WTC11 (cell line): ENCODE measurements around the gene DYNLT1. TPM values are rescaled to one million over a fixed set of nuclear protein-coding genes. Genes with fewer than 3 reads are reported as not detected.

Experiments used
- AFF4 ChIP-seq: sonication (generic); formaldehyde crosslinking; IDR thresholded peaks from 2 replicates; pipeline ENCODE4 v1.8.1; 2023; ENCODE audit warnings: mild to moderate bottlenecking, missing genetic modification reagents, borderline replicate concordance
- CDX4 ChIP-seq: fragments of 250-450 bp; sonication (Bioruptor Pico); IDR thresholded peaks from 2 replicates; pipeline ENCODE4 v1.9.0; 2021; ENCODE audit warnings: moderate library complexity, mild to moderate bottlenecking, inconsistent platforms, borderline replicate concordance
- CREB1 ChIP-seq: sonication (generic); formaldehyde crosslinking; IDR thresholded peaks from 2 replicates; pipeline ENCODE4 v1.8.0; 2023; ENCODE audit warnings: mild to moderate bottlenecking, missing genetic modification reagents
- E2F4 ChIP-seq: sonication (generic); formaldehyde crosslinking; IDR thresholded peaks from 2 replicates; pipeline ENCODE4 v1.8.1; 2022; ENCODE audit warnings: low read depth, mild to moderate bottlenecking, moderate library complexity, missing genetic modification reagents, borderline replicate concordance
- ERG ChIP-seq: fragments of 250-450 bp; sonication (Bioruptor Pico); IDR thresholded peaks from 2 replicates; pipeline ENCODE4 v1.8.0; 2021; ENCODE audit warnings: mild to moderate bottlenecking
- ESRRA ChIP-seq: sonication (generic); formaldehyde crosslinking; IDR thresholded peaks from 2 replicates; pipeline ENCODE4 v1.8.1; 2022; ENCODE audit warnings: mild to moderate bottlenecking, missing genetic modification reagents, borderline replicate concordance
- ETV6 ChIP-seq: sonication (generic); formaldehyde crosslinking; IDR thresholded peaks from 2 replicates; pipeline ENCODE4 v1.8.1; 2022; ENCODE audit warnings: mild to moderate bottlenecking, missing genetic modification reagents
- GTF2I ChIP-seq: fragments of 250-450 bp; sonication (Bioruptor Pico); conservative IDR thresholded peaks from 2 replicates; pipeline ENCODE4 v1.4.0; 2021; ENCODE audit warnings: mild to moderate bottlenecking
- HMGA2 ChIP-seq: fragments of 250-450 bp; sonication (Bioruptor Pico); IDR thresholded peaks from 2 replicates; pipeline ENCODE4 v1.4.0; 2021; ENCODE audit warnings: mild to moderate bottlenecking, moderate library complexity
- JUN ChIP-seq: sonication (generic); formaldehyde crosslinking; IDR thresholded peaks from 2 replicates; pipeline ENCODE4 v1.8.0; 2023; ENCODE audit warnings: mild to moderate bottlenecking, missing genetic modification reagents
- OVOL2 ChIP-seq: fragments of 250-450 bp; sonication (Bioruptor Pico); IDR thresholded peaks from 2 replicates; pipeline ENCODE4 v1.9.0; 2021; ENCODE audit warnings: mild to moderate bottlenecking, borderline replicate concordance
- RORB ChIP-seq: fragments of 250-450 bp; sonication (Bioruptor Pico); IDR thresholded peaks from 2 replicates; pipeline ENCODE4 v1.9.0; 2021; ENCODE audit warnings: mild to moderate bottlenecking
- TEAD4 ChIP-seq: sonication (generic); formaldehyde crosslinking; IDR thresholded peaks from 2 replicates; pipeline ENCODE4 v1.8.0; 2022; ENCODE audit warnings: mild to moderate bottlenecking, missing genetic modification reagents
- TP53 ChIP-seq: sonication (generic); formaldehyde crosslinking; IDR thresholded peaks from 2 replicates; pipeline ENCODE4 v1.8.1; 2023; ENCODE audit warnings: mild to moderate bottlenecking, missing genetic modification reagents
- ZNF121 ChIP-seq: sonication (generic); formaldehyde crosslinking; IDR thresholded peaks from 2 replicates; pipeline ENCODE4 v1.8.0; 2023; ENCODE audit warnings: missing genetic modification reagents
- ZNF232 ChIP-seq: sonication (generic); formaldehyde crosslinking; IDR thresholded peaks from 2 replicates; pipeline ENCODE4 v1.8.0; 2022; ENCODE audit warnings: mild to moderate bottlenecking, missing genetic modification reagents
- ZNF416 ChIP-seq: fragments of 250-450 bp; sonication (Bioruptor Pico); IDR thresholded peaks from 2 replicates; pipeline ENCODE4 v1.9.0; 2021; ENCODE audit warnings: mild to moderate bottlenecking, inconsistent platforms
- ZNF423 ChIP-seq: fragments of 250-450 bp; sonication (Bioruptor Pico); IDR thresholded peaks from 2 replicates; pipeline ENCODE4 v2.1.2; 2022; ENCODE audit warnings: mild to moderate bottlenecking, moderate library complexity
- ZNF512 ChIP-seq: sonication (generic); formaldehyde crosslinking; IDR thresholded peaks from 2 replicates; pipeline ENCODE4 v1.8.1; 2022; ENCODE audit warnings: missing genetic modification reagents, borderline replicate concordance
- ZNF671 ChIP-seq: fragments of 250-450 bp; sonication (Bioruptor Pico); IDR thresholded peaks from 2 replicates; pipeline ENCODE4 v1.8.0; 2021; ENCODE audit warnings: mild to moderate bottlenecking
- total RNA-seq: library from RNA; stranded (reverse); gene quantifications from 3 replicates; pipeline ENCODE4 v1.2.3, GENCODE V29; 2021
- TF ChIP-seq, protein P1 (sequence below): sonication (generic); formaldehyde crosslinking; IDR thresholded peaks from 2 replicates; pipeline ENCODE4 v1.8.0; 2022; ENCODE audit warnings: mild to moderate bottlenecking, missing genetic modification reagents
- TF ChIP-seq, protein P2 (sequence below): sonication (generic); formaldehyde crosslinking; IDR thresholded peaks from 2 replicates; pipeline ENCODE4 v1.8.1; 2022; ENCODE audit warnings: low read depth, missing genetic modification reagents, borderline replicate concordance

The DYNLT1 gene
- total RNA-seq, 1 experiment from 2014 or later: 79.0 TPM

DNA sequence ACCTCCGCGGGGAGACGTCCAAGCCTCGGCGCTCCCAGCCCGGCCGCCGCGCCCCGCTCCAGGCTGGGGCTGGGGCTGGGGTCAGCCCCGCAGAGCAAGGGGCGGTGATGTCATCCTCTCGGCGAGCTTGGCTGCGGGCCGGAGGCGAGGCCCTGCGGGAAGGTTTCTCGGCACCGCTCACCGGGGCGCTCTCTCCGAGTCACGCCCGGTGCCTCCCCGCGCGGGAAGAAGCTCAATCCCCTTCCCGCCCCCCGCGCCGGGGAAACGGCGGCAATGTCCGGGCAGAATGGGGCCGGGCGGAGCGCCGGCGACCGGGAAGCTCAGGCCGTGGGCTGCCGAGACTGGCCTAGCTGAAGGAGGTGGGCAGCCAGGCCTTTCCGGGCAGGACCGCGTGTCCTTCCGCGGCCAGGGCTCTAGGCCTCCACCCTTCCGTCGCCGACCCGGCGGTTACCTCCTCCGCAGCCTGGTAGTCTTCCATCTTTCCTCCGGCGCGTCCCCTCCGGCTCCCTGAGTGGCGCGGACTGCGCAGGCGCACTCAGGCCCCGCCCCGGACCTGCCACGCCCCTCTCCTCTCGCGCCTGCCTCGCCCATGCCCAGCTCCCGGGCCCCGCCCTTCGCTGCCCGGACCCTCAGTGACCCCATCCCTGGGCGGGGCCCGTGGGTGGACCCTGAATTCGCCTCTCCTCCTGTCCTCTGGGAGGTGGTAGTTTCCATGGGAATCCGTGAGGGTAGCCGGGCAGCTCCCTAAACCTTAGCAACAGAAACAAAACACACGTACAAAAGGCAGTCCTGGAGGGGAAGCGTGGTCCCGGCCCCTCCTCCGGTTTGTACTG is at the start of gene DYNLT1 (continued):
- peak; percentile 61; the same call in 1 of the 2 replicates for TF ChIP-seq ESRRA
- no peak for TF ChIP-seq ZNF671 (CRISPR knock-in tag)
- TF ChIP-seq, protein P1, sequence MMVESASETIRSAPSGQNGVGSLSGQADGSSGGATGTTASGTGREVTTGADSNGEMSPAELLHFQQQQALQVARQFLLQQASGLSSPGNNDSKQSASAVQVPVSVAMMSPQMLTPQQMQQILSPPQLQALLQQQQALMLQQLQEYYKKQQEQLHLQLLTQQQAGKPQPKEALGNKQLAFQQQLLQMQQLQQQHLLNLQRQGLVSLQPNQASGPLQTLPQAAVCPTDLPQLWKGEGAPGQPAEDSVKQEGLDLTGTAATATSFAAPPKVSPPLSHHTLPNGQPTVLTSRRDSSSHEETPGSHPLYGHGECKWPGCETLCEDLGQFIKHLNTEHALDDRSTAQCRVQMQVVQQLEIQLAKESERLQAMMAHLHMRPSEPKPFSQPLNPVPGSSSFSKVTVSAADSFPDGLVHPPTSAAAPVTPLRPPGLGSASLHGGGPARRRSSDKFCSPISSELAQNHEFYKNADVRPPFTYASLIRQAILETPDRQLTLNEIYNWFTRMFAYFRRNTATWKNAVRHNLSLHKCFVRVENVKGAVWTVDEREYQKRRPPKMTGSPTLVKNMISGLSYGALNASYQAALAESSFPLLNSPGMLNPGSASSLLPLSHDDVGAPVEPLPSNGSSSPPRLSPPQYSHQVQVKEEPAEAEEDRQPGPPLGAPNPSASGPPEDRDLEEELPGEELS (CRISPR knock-in tag): peak; percentile 87
- peak; percentile 45; the same call in 1 of the 2 replicates for TF ChIP-seq E2F4 (CRISPR knock-in tag)
- TF ChIP-seq CDX4 (CRISPR knock-in tag): no peak
- no peak for TF ChIP-seq GTF2I
- TF ChIP-seq ZNF121 (CRISPR knock-in tag): no peak
- TF ChIP-seq ZNF423 (CRISPR knock-in tag): no peak
- TF ChIP-seq OVOL2 (CRISPR knock-in tag): no peak
- TF ChIP-seq ZNF232 (CRISPR knock-in tag): peak; percentile 82
- no peak for TF ChIP-seq TP53 (CRISPR knock-in tag)
- no peak for TF ChIP-seq AFF4 (CRISPR knock-in tag)
- TF ChIP-seq ZNF416 (CRISPR knock-in tag): peak; percentile 48; the same call in 1 of the 2 replicates
- TF ChIP-seq HMGA2: no peak
- TF ChIP-seq CREB1 (CRISPR knock-in tag): no peak
- TF ChIP-seq JUN (CRISPR knock-in tag): 0 out of 2 replicates have a peak, but pooled peaks have one; percentile 65
- TF ChIP-seq ETV6: peak; percentile 86
- no peak for TF ChIP-seq TEAD4 (CRISPR knock-in tag)
- TF ChIP-seq, protein P2, sequence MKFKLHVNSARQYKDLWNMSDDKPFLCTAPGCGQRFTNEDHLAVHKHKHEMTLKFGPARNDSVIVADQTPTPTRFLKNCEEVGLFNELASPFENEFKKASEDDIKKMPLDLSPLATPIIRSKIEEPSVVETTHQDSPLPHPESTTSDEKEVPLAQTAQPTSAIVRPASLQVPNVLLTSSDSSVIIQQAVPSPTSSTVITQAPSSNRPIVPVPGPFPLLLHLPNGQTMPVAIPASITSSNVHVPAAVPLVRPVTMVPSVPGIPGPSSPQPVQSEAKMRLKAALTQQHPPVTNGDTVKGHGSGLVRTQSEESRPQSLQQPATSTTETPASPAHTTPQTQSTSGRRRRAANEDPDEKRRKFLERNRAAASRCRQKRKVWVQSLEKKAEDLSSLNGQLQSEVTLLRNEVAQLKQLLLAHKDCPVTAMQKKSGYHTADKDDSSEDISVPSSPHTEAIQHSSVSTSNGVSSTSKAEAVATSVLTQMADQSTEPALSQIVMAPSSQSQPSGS: no peak
- no peak for TF ChIP-seq ZNF512 (CRISPR knock-in tag)
- no peak for TF ChIP-seq ERG (CRISPR knock-in tag)
- no peak for TF ChIP-seq RORB
